Ishikawa (cell line): Measurements from ENCODE around the gene GANC.
A peak's percentile ranks its signal among the peaks of the same experiment; 100 is the strongest.

Experiments
- CEBPB ChIP-seq: IDR thresholded peaks from 2 replicates; pipeline ENCODE4 v1.6.1; 2012
- CREB1 ChIP-seq: IDR thresholded peaks from 2 replicates; pipeline ENCODE4 v1.6.1; 2012; ENCODE audit warnings: low read depth
- EGR1 ChIP-seq: IDR thresholded peaks from 2 replicates; pipeline ENCODE4 v1.6.1; 2012
- EP300 ChIP-seq: IDR thresholded peaks from 2 replicates; pipeline ENCODE4 v1.6.1; 2012; ENCODE audit warnings: borderline replicate concordance
- FOXM1 ChIP-seq: IDR thresholded peaks from 2 replicates; pipeline ENCODE4 v1.6.1; 2012; ENCODE audit warnings: low read depth, borderline replicate concordance
- NFIC ChIP-seq: IDR thresholded peaks from 2 replicates; pipeline ENCODE4 v1.6.1; 2012
- RAD21 ChIP-seq: IDR thresholded peaks from 2 replicates; pipeline ENCODE4 v1.6.1; 2012; ENCODE audit warnings: low read depth
- TAF1 ChIP-seq: IDR thresholded peaks from 2 replicates; pipeline ENCODE4 v1.6.1; 2012; ENCODE audit warnings: low read depth, mild to moderate bottlenecking
- TCF12 ChIP-seq: IDR thresholded peaks from 2 replicates; pipeline ENCODE4 v1.6.1; 2012; ENCODE audit warnings: low read depth
- TEAD4 ChIP-seq: IDR thresholded peaks from 2 replicates; pipeline ENCODE4 v1.6.1; 2012
- YY1 ChIP-seq: IDR thresholded peaks from 2 replicates; pipeline ENCODE4 v1.6.1; 2012; ENCODE audit warnings: low read depth
- ZBTB7A ChIP-seq: IDR thresholded peaks from 2 replicates; pipeline ENCODE4 v1.6.1; 2012; ENCODE audit warnings: low read depth
- TF ChIP-seq, protein P1 (sequence below): IDR thresholded peaks from 2 replicates; pipeline ENCODE4 v1.6.1; 2012; ENCODE audit warnings: low read depth, mild to moderate bottlenecking
- TF ChIP-seq, protein P2 (sequence below): IDR thresholded peaks from 2 replicates; pipeline ENCODE4 v1.6.1; 2012
- TF ChIP-seq, protein P3 (sequence below): IDR thresholded peaks from 2 replicates; pipeline ENCODE4 v1.6.1; 2012

GANC gene

DNA sequence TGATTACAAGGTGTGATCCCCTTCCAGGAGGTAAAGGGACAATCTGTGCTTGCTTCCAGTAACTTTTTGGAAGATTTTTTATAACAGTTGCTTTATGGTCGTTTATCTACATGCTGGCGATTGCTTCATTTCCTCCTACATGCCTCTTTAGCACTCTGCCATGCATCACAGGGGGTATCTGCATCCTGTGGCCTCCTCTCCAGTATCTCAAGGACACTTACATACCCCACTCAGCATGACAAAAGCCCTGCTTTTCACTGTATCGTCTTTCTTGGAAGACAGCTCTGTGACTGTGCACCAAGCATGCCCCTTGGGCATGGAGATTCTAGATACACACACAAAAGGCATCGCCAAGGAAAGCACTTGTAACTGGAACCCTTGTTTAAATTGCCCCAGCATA, 111.6 kb downstream of the GANC start:
- TF ChIP-seq EP300: no peak
- no peak for TF ChIP-seq TAF1
- no peak for TF ChIP-seq TEAD4
- TF ChIP-seq, protein P1, sequence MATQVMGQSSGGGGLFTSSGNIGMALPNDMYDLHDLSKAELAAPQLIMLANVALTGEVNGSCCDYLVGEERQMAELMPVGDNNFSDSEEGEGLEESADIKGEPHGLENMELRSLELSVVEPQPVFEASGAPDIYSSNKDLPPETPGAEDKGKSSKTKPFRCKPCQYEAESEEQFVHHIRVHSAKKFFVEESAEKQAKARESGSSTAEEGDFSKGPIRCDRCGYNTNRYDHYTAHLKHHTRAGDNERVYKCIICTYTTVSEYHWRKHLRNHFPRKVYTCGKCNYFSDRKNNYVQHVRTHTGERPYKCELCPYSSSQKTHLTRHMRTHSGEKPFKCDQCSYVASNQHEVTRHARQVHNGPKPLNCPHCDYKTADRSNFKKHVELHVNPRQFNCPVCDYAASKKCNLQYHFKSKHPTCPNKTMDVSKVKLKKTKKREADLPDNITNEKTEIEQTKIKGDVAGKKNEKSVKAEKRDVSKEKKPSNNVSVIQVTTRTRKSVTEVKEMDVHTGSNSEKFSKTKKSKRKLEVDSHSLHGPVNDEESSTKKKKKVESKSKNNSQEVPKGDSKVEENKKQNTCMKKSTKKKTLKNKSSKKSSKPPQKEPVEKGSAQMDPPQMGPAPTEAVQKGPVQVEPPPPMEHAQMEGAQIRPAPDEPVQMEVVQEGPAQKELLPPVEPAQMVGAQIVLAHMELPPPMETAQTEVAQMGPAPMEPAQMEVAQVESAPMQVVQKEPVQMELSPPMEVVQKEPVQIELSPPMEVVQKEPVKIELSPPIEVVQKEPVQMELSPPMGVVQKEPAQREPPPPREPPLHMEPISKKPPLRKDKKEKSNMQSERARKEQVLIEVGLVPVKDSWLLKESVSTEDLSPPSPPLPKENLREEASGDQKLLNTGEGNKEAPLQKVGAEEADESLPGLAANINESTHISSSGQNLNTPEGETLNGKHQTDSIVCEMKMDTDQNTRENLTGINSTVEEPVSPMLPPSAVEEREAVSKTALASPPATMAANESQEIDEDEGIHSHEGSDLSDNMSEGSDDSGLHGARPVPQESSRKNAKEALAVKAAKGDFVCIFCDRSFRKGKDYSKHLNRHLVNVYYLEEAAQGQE: no peak
- no peak for TF ChIP-seq CREB1
- TF ChIP-seq, protein P2, sequence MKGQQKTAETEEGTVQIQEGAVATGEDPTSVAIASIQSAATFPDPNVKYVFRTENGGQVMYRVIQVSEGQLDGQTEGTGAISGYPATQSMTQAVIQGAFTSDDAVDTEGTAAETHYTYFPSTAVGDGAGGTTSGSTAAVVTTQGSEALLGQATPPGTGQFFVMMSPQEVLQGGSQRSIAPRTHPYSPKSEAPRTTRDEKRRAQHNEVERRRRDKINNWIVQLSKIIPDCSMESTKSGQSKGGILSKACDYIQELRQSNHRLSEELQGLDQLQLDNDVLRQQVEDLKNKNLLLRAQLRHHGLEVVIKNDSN: no peak
- TF ChIP-seq, protein P3, sequence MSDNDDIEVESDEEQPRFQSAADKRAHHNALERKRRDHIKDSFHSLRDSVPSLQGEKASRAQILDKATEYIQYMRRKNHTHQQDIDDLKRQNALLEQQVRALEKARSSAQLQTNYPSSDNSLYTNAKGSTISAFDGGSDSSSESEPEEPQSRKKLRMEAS: no peak
- TF ChIP-seq FOXM1: no peak
- TF ChIP-seq EGR1: no peak
- TF ChIP-seq NFIC: no peak
- no peak for TF ChIP-seq YY1
- no peak for TF ChIP-seq CEBPB
- TF ChIP-seq RAD21: no peak
- TF ChIP-seq TCF12: no peak
- TF ChIP-seq ZBTB7A: no peak

DNA sequence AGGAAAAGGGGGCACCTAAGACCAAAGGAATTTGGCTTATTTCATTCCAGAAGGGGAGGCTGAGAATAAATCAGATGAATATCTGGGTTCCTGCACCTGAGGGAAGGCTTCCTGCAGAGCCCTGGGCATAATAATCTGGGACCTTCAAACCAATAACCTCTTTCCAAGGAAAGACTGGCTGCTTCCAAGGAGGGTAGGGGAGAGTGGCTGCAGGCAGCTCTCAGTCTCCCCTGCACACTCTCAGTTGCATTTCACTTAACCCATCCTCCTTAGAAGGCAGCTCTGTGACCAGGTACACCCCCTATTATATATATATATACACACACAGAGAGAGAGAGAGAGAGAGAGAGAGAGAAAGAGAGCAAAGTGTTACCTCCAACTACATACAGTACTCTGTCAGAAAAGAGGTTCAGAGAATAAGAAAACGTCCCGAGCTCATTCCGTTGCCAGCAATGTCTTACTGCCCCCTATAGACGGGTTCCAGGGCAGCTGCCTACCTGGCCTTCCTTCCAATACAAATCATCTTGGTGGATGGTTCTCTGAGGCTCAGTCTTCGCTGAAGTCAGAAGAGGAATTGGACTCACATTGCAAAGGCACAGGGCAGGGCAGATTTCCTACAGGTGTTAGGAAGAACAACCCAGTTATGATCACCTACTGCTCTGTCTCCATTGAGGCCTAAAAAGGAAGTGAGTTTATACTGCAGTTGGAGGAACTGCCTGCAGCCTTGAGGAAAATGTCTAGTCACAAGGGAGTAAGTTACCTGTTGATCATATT, 112.4 kb downstream of the GANC start:
- TF ChIP-seq TAF1 (no peak), RAD21 (peak; percentile 91)

DNA sequence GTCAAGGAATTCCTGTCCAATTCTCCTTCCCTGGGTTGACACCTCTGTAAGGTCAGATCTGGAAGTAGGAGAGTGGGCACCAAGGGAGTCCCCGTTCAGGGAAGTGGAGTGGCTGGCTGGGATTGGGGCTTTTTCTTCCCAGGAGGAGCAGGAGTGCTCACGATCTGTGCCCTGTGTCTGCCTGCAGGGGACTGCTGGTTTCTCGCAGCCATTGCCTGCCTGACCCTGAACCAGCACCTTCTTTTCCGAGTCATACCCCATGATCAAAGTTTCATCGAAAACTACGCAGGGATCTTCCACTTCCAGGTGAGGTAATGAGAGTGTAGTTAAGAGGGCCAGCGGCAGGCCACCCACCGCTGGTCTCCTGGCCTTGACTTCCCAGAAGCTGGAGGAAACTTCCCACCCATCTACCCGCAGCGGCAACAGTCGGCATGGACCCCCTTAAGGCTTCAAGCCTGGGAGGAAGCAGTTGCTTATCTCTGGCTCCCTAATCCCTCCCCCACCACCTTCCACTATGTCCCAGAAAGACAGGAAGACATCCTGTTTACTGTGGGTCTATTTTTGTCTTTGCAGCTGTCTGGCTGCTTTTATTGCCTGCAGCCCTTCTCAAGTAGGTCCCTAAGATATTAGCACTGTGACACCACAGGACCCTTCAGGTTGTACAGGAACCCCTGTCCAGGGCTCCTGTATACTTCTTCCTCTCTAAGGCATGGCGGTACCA, 113.1 kb downstream of the GANC start:
- no peak for TF ChIP-seq CEBPB
- no peak for TF ChIP-seq YY1
- no peak for TF ChIP-seq EP300
- TF ChIP-seq, protein P2: no peak
- TF ChIP-seq NFIC: no peak
- TF ChIP-seq, protein P1: no peak
- TF ChIP-seq CREB1: no peak
- TF ChIP-seq, protein P3: no peak
- TF ChIP-seq TCF12: no peak
- no peak for TF ChIP-seq FOXM1
- TF ChIP-seq TEAD4: no peak
- TF ChIP-seq ZBTB7A: no peak
- TF ChIP-seq EGR1: no peak
- no peak for TF ChIP-seq RAD21
- no peak for TF ChIP-seq TAF1

DNA sequence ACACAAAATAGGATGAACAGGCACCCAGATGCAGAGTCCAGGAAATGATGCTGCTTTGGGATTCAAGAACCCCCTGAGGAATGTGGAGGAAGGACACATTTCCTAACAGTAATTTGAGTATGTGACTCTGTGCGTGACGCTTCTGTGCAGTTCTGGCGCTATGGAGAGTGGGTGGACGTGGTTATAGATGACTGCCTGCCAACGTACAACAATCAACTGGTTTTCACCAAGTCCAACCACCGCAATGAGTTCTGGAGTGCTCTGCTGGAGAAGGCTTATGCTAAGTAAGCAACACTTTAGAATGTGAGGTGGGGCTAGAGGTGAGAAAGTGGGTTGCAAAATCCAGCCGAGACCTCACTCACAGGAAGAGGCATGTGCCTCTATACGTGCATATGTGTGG, 114.6 kb downstream of the GANC start:
- TF ChIP-seq YY1 (no peak), TAF1 (no peak), ZBTB7A (no peak), CREB1 (no peak), FOXM1 (no peak), EGR1 (no peak), NFIC (no peak)

DNA sequence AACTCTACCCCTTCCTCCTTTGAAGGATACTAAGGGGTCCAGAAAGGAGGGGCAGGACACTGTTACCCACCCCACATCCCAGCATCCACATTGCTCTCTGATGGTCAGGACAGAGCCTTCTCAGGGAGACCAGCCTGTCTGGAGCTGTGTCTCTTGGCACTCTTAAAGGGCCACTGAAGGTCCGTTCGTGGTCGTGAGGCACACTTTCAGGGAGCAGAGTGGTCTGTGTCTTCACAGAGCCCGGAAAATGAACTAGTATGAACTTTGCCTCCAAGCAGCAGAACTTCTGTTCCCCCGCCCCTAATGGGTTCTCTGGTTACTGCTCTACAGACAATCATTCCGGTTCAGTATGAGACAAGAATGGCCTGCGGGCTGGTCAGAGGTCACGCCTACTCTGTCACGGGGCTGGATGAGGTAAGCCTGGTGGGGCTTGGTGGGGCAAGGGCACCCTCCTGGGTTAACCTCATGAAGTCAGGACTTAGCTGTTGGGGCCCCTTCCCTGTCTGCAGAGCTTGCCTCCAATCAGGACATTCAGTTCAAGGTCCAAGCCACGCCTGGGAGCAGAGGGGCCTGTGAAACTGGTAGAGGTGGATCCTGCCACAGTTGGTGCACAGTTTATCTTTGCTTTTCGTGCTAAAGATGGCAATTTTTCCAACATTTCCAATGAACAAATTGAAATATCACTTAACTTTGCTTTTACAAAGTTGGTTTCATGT, 119.5 kb downstream of the GANC start:
- no peak for TF ChIP-seq TCF12
- TF ChIP-seq ZBTB7A: no peak
- TF ChIP-seq, protein P1: no peak
